ENCODE results near the gene POLE4. TPM values are rescaled to one million over a fixed set of nuclear protein-coding genes. Genes with fewer than 3 reads are reported as not detected.

POLE4 gene, protein sequence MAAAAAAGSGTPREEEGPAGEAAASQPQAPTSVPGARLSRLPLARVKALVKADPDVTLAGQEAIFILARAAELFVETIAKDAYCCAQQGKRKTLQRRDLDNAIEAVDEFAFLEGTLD
- 53.3 and 56.0 TPM in 2 replicates for total RNA-seq
- total RNA-seq (2013): 65.3 TPM
- 17.5 and 23.3 TPM in 2 replicates for polyA plus RNA-seq
- polyA minus RNA-seq: 17.6 and 22.8 TPM in 2 replicates

- peak within 1 kb of the TSS; percentile 91 for H3K27ac Mint-ChIP-seq
- Histone ChIP-seq H3K27me3 (replicated peaks in 1 of 4; ENCODE audit: control extremely low read depth in 1 of 4, control insufficient read depth in 3 of 4, insufficient read depth in 4 of 4, low read length in 3 of 4) (no peaks in the 10 kb centered on the region), H3K36me3 (replicated peaks in 1 of 2; ENCODE audit: control extremely low read depth in 1 of 2, control insufficient read depth in 1 of 2, extremely low read depth in 1 of 2, insufficient read depth in 2 of 2, low read length in 1 of 2) (peaks cover 12 to 13% of the 10 kb centered on the region in 2 experiments), H3K9ac (ENCODE audit: low read length) (peak within 1 kb of the TSS; percentile 79), H2AFZ (ENCODE audit: insufficient read depth, low read depth, low read length, poor library complexity, severe bottlenecking) (peak within 1 kb of the TSS; percentile 84), H3K79me2 (ENCODE audit: control insufficient read depth, insufficient read depth, low read length) (no peaks in the 10 kb centered on the region), H4K20me1 (ENCODE audit: control insufficient read depth, insufficient read depth, low read length, poor library complexity, severe bottlenecking) (no peaks in the 10 kb centered on the region), H3K4me3 (ENCODE audit: control extremely low read depth in 1 of 5, extremely low read depth in 1 of 5, insufficient read depth in 1 of 5, low read depth in 2 of 5, low read length in 4 of 5) (peak within 1 kb of the TSS; percentile 44 to 80 (median 65)), H3K27ac (ENCODE audit: low read length in 2 of 2) (peak within 1 kb of the TSS; percentile 83 to 92), H3K9me3 (ENCODE audit: control extremely low read depth in 1 of 3, control insufficient read depth in 2 of 3, insufficient read depth in 1 of 3, low read length in 2 of 3) (peaks cover 0 to 8% (median 0%) of the 10 kb centered on the region in 3 donors), H3K4me2 (replicated peaks; ENCODE audit: low read depth, low read length, poor library complexity, severe bottlenecking) (peak within 1 kb of the TSS; percentile 77), H3K4me1 (ENCODE audit: control insufficient read depth in 2 of 2, insufficient read depth in 2 of 2, low read length in 2 of 2) (peaks cover 6 to 17% of the 10 kb centered on the region in 2 donors)
- TF ChIP-seq, protein P1, sequence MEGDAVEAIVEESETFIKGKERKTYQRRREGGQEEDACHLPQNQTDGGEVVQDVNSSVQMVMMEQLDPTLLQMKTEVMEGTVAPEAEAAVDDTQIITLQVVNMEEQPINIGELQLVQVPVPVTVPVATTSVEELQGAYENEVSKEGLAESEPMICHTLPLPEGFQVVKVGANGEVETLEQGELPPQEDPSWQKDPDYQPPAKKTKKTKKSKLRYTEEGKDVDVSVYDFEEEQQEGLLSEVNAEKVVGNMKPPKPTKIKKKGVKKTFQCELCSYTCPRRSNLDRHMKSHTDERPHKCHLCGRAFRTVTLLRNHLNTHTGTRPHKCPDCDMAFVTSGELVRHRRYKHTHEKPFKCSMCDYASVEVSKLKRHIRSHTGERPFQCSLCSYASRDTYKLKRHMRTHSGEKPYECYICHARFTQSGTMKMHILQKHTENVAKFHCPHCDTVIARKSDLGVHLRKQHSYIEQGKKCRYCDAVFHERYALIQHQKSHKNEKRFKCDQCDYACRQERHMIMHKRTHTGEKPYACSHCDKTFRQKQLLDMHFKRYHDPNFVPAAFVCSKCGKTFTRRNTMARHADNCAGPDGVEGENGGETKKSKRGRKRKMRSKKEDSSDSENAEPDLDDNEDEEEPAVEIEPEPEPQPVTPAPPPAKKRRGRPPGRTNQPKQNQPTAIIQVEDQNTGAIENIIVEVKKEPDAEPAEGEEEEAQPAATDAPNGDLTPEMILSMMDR (IDR thresholded peaks at IDR 0.05): no peak
- WGBS (ENCODE audit: insufficient coverage): 2% methylated on average over 80 of the region's 81 CpGs
- no peaks in the 10 kb centered on the region for H3K9me3 Mint-ChIP-seq (ENCODE audit: insufficient read depth)
- H3K4me1 Mint-ChIP-seq: peaks cover 72% of the 10 kb centered on the region
- H3K4me3 Mint-ChIP-seq: peak within 1 kb of the TSS; percentile 88
- ChIA-PET POLR2A (interaction anchor here (0.6 kb wide), 1 partner anchor 1573 kb away, joined by 3 read pairs; the partner anchor contains the start of gene ALMS1), CTCF (interaction anchor here (1.2 kb wide), 1 partner anchor 14 kb away, joined by 3 read pairs; no protein-coding TSS in a partner anchor)
- ATAC-seq (ENCODE audit: low read depth) (peak; percentile 91), DNase-seq (peak; percentile 96)
- intact Hi-C loops (cut with micrococcal nuclease): loop anchor here (1.0 to 5.0 kb wide), 4 partner anchors 124 to 1726 kb away; partner anchors contain the start of genes CCT7, HK2, PRADC1 and SEMA4F
- H3K27me3 Mint-ChIP-seq: no peaks in the 10 kb centered on the region
Measured at GRCh38 chr2:74958274-74959105, at the start of gene POLE4. Gene POLE4, plus strand, starts transcription at chr2:74958643. Its CDS starts 37 bp downstream, at chr2:74958680.

Data from B cell (primary cell).